OCI-LY7 (cell line): ENCODE measurements around the gene VPS35. TPM values are rescaled to one million over a fixed set of nuclear protein-coding genes. Genes with fewer than 3 reads are reported as not detected.

Experiments used
- BruUV-seq: library from RNA; stranded (reverse); fragments of 400-500 nt; replicated peaks from 2 replicates; lab custom pipeline; 2021; lab: Mats Ljungman, UMichigan
- CTCF ChIA-PET: fragments of 300-600 bp; sonication (Branson Sonifier 250); formaldehyde crosslinking; loops from one replicate; lab custom pipeline; 2022; ENCODE audit warnings: antibody characterized with exemption; ENCODE audit not compliant: unreplicated experiment; lab: Charles Lee
- POLR2A ChIA-PET: fragments of 300-600 bp; sonication (Branson Sonifier 250); formaldehyde crosslinking; loops from one replicate; lab custom pipeline; 2022; ENCODE audit warnings: antibody characterized with exemption; lab: Charles Lee
- DNase-seq: peaks from one replicate; pipeline ENCODE4 v3.0.0-alpha.2; 2015; ENCODE audit warnings: low spot score
- H2AFZ ChIP-seq: fragments of 200-600 bp; sonication (generic), shearing (Covaris generic); 2 replicates; pipeline ENCODE4 v1.6.1; 2014; ENCODE audit warnings: mild to moderate bottlenecking, antibody characterized with exemption, low read length, moderate library complexity
- H3K27ac ChIP-seq: fragments of 200-600 bp; sonication (generic); 2 replicates; pipeline ENCODE4 v1.5.1; 2014; ENCODE audit warnings: mixed run types, low read depth, mild to moderate bottlenecking, moderate library complexity, low read length, inconsistent platforms; ENCODE audit not compliant: poor library complexity, severe bottlenecking
- H3K36me3 ChIP-seq: fragments of 200-600 bp; sonication (generic); 2 replicates; pipeline ENCODE4 v1.6.1; 2014; ENCODE audit warnings: mild to moderate bottlenecking, antibody characterized with exemption, low read length, moderate library complexity, mixed read lengths; ENCODE audit not compliant: insufficient read depth
- H3K4me1 ChIP-seq: fragments of 200-600 bp; sonication (generic); 2 replicates; pipeline ENCODE4 v1.5.1; 2014; ENCODE audit warnings: mild to moderate bottlenecking, low read length; ENCODE audit not compliant: insufficient read depth, poor library complexity, severe bottlenecking
- H3K4me2 ChIP-seq: fragments of 200-600 bp; sonication (generic); 2 replicates; pipeline ENCODE4 v1.6.1; 2014; ENCODE audit warnings: mild to moderate bottlenecking, low read length
- H3K4me3 ChIP-seq: fragments of 200-600 bp; sonication (generic); 2 replicates; pipeline ENCODE4 v1.5.1; 2014; ENCODE audit warnings: mild to moderate bottlenecking, low read depth, low read length; ENCODE audit not compliant: poor library complexity, severe bottlenecking
- H3K79me2 ChIP-seq: fragments of 200-600 bp; sonication (generic); 2 replicates; pipeline ENCODE4 v1.6.1; 2016; ENCODE audit warnings: low read depth, mild to moderate bottlenecking, low read length, moderate library complexity, mixed read lengths; ENCODE audit not compliant: insufficient read depth
- H3K9me2 ChIP-seq: fragments of 200-600 bp; sonication (generic); 2 replicates; pipeline ENCODE4 v1.6.1; 2016; ENCODE audit warnings: mild to moderate bottlenecking, low read length, mixed read lengths; ENCODE audit not compliant: insufficient read depth
- H3K9me3 ChIP-seq: fragments of 200-600 bp; sonication (generic); 2 replicates; pipeline ENCODE4 v1.6.1; 2014; ENCODE audit warnings: mild to moderate bottlenecking, mixed run types, low read length, mixed read lengths
- H4K20me1 ChIP-seq: fragments of 200-600 bp; sonication (generic); 2 replicates; pipeline ENCODE4 v1.6.1; 2014; ENCODE audit warnings: mild to moderate bottlenecking, antibody characterized with exemption, low read length, moderate library complexity, mixed read lengths; ENCODE audit not compliant: insufficient read depth
- CTCF ChIP-seq: fragments of 200-600 bp; sonication (generic); conservative IDR thresholded peaks from 2 replicates; pipeline ENCODE4 v1.5.1; 2014; ENCODE audit warnings: mild to moderate bottlenecking, antibody characterized with exemption, low read length, moderate library complexity, mixed read lengths
- EZH2phosphoT487 ChIP-seq: fragments of 200-600 bp; sonication (generic); IDR thresholded peaks from 2 replicates; pipeline ENCODE4 v1.6.1; 2018; ENCODE audit warnings: low read depth, borderline replicate concordance, mild to moderate bottlenecking, mixed run types, antibody characterized with exemption, low read length, moderate library complexity, mixed read lengths
- intact Hi-C: fragments of 100-400 bp; cut with micrococcal nuclease; formaldehyde crosslinking; loops from one replicate; pipeline ENCODE4 v1.10.0; 2022; ENCODE audit not compliant: unreplicated experiment
- total RNA-seq, 2 experiments: library from RNA; depleted of rRNA in 1 of 2; stranded (reverse); fragments of >200 nt in 1 of 2; shearing (Covaris generic) in 1 of 2; gene quantifications; 2 replicates each; pipeline ENCODE4 v1.2.3, GENCODE V29; 2014 to 2022

The VPS35 gene
- total RNA-seq, 2 experiments from 2014 or later, result 64.6 to 100 TPM

- Histone ChIP-seq H4K20me1 (no peaks in the 10 kb centered on the region), H3K27ac (no peak overlapping the region), H3K4me3 (no peak overlapping the region), H3K9me2 (no peaks in the 10 kb centered on the region), H3K9me3 (no peaks in the 10 kb centered on the region), H2AFZ (no peak overlapping the region), H3K79me2 (no peaks in the 10 kb centered on the region), H3K4me1 (no peaks in the 10 kb centered on the region), H3K4me2 (no peak overlapping the region), H3K36me3 (no peaks in the 10 kb centered on the region)
- CTCF ChIA-PET, result no interaction called here
- POLR2A ChIA-PET, result no interaction called here
- DNase-seq, result no peak
- intact Hi-C loops, result no loop called here
- TF ChIP-seq CTCF, result no peak
- TF ChIP-seq EZH2phosphoT487, result no peak
- BruUV-seq, result no TSS peak
These were observed 42.9 kb upstream of the VPS35 start for GRCh38 chr16:46731691-46732555.

- Histone ChIP-seq H2AFZ (no peak overlapping the region), H3K4me3 (no peak overlapping the region), H3K27ac (no peak overlapping the region), H3K4me1 (no peaks in the 10 kb centered on the region), H3K9me3 (no peaks in the 10 kb centered on the region), H3K36me3 (no peaks in the 10 kb centered on the region), H4K20me1 (no peaks in the 10 kb centered on the region), H3K79me2 (no peaks in the 10 kb centered on the region), H3K4me2 (no peak overlapping the region), H3K9me2 (no peaks in the 10 kb centered on the region)
- no peak for TF ChIP-seq EZH2phosphoT487
- ChIA-PET POLR2A (no interaction called here), CTCF (no interaction called here)
- intact Hi-C loops, result no loop called here
- DNase-seq, result no peak
- no TSS peak for BruUV-seq
These were observed 42.1 kb upstream of the VPS35 start for GRCh38 chr16:46730801-46731690.

GRCh38 chr16:46730126-46730525 is 41.1 kb upstream of the VPS35 start:
- intact Hi-C loops, result no loop called here
- CTCF ChIA-PET, result no interaction called here

More at GRCh38 chr16:46730126-46730525, 41.1 kb upstream of the VPS35 start:
- no TSS peak for BruUV-seq
- H4K20me1 ChIP-seq, result no peaks in the 10 kb centered on the region
- no peak overlapping the region for H2AFZ ChIP-seq
- no peak overlapping the region for H3K4me3 ChIP-seq
- DNase-seq, result no peak
- H3K27ac ChIP-seq, result no peak overlapping the region
- H3K79me2 ChIP-seq, result no peaks in the 10 kb centered on the region
- no peaks in the 10 kb centered on the region for H3K36me3 ChIP-seq
- POLR2A ChIA-PET, result interaction anchor here (2.2 kb wide), 1 partner anchor 10 kb away, joined by 5 read pairs; no protein-coding TSS in a partner anchor
- H3K4me1 ChIP-seq, result no peaks in the 10 kb centered on the region
- no peak overlapping the region for H3K4me2 ChIP-seq
- TF ChIP-seq EZH2phosphoT487, result no peak
- TF ChIP-seq CTCF, result no peak
- peaks cover 5% of the 10 kb centered on the region; the same call in 1 of the 2 replicates for H3K9me3 ChIP-seq
- H3K9me2 ChIP-seq, result no peaks in the 10 kb centered on the region
